Stromal cell of bone marrow (primary cell): ENCODE data around the gene FARS2.
"Not testable (repeated sequence)": the region's sequence is repeated elsewhere in the genome, so short reads cannot be mapped to it uniquely, and the experiment has no call there.

ENCODE experiments used
- DNase-seq: peaks from one replicate; pipeline ENCODE4 v3.0.0-alpha.2; 2012; ENCODE audit warnings: low read depth

FARS2 gene

GRCh38 chr6:5765141-5765760, 503.9 kb downstream of the FARS2 start:
- DNase-seq: no peak

- no peak for DNase-seq
Observed at GRCh38 chr6:5766260-5766659, 504.9 kb downstream of the FARS2 start.

- no peak for DNase-seq
Observed at GRCh38 chr6:5767471-5767870, 506.2 kb downstream of the FARS2 start.

- no peak for DNase-seq
Observed at GRCh38 chr6:5771211-5771610, 509.9 kb downstream of the FARS2 start.

- no peak for DNase-seq
Observed at GRCh38 chr6:5771759-5772390, 510.6 kb downstream of the FARS2 start.

GRCh38 chr6:5772408-5773120, 511.3 kb downstream of the FARS2 start:
- no peak for DNase-seq

- DNase-seq: no peak
Observed at GRCh38 chr6:5776104-5776503, 514.8 kb downstream of the FARS2 start.

- no peak for DNase-seq
Observed at GRCh38 chr6:5776706-5777390, 515.5 kb downstream of the FARS2 start.

GRCh38 chr6:5778317-5778857, 517.1 kb downstream of the FARS2 start:
- no peak for DNase-seq

GRCh38 chr6:5778906-5779305, 517.6 kb downstream of the FARS2 start:
- no peak for DNase-seq

GRCh38 chr6:5781019-5781418, 519.7 kb downstream of the FARS2 start:
- no peak for DNase-seq

- DNase-seq: no peak
Observed at GRCh38 chr6:5781966-5782556, 520.7 kb downstream of the FARS2 start.

- no peak for DNase-seq
Observed at GRCh38 chr6:5782783-5783547, 521.7 kb downstream of the FARS2 start.

GRCh38 chr6:5783584-5784089, 522.3 kb downstream of the FARS2 start:
- DNase-seq: no peak

GRCh38 chr6:5785249-5785648, 523.9 kb downstream of the FARS2 start:
- DNase-seq: no peak

GRCh38 chr6:5786321-5786968, 525.1 kb downstream of the FARS2 start:
- DNase-seq: no peak

GRCh38 chr6:5786969-5787720, 525.8 kb downstream of the FARS2 start:
- no peak for DNase-seq

GRCh38 chr6:5789426-5789825, 528.1 kb downstream of the FARS2 start:
- not testable (repeated sequence) for DNase-seq

- not testable (repeated sequence) for DNase-seq
Observed at GRCh38 chr6:5796555-5796954, 535.2 kb downstream of the FARS2 start.

GRCh38 chr6:5806406-5806805, 545.1 kb downstream of the FARS2 start:
- DNase-seq: not testable (repeated sequence)
